Gastroesophageal sphincter (tissue), 4 donors: ENCODE data around the gene CENPX. TPM values are rescaled to one million over a fixed set of nuclear protein-coding genes. Genes with fewer than 3 reads are reported as not detected.

ENCODE experiments used
- ATAC-seq: fragments of 150-250 bp; one replicate; pipeline ENCODE4 v1.9.1; 2016; ENCODE audit warnings: mild to moderate bottlenecking, moderate library complexity
- H3K27ac ChIP-seq, 4 donors: fragments of 200-600 bp; sonication (generic) in 3 of 4; 1 replicate in 3 of 4; 2 replicates in 1 of 4; pipeline ENCODE4 v1.5.1; 2016 to 2019
- H3K27me3 ChIP-seq: fragments of 200-600 bp; sonication (generic); one replicate; pipeline ENCODE4 v1.5.1; 2019
- H3K36me3 ChIP-seq, 2 donors: fragments of 200-600 bp; sonication (generic); one replicate each; pipeline ENCODE4 v1.5.1; 2019; ENCODE audit warnings: control low read depth in 1 of 2
- H3K4me1 ChIP-seq, 3 donors: fragments of 200-600 bp; sonication (generic); 1 replicate in 2 of 3; 2 replicates in 1 of 3; pipeline ENCODE4 v1.5.1; 2016 to 2019; ENCODE audit warnings: control low read depth in 2 of 3
- H3K4me3 ChIP-seq, 2 donors: fragments of 200-600 bp; sonication (generic); one replicate each; pipeline ENCODE4 v1.5.1; 2019; ENCODE audit warnings: mild to moderate bottlenecking in 1 of 2, moderate library complexity in 1 of 2
- H3K9me3 ChIP-seq, 3 donors: fragments of 200-600 bp; sonication (generic); one replicate each; pipeline ENCODE4 v1.5.1; 2017 to 2019; ENCODE audit warnings: control low read depth in 2 of 3
- EP300 ChIP-seq: sonication (generic); formaldehyde crosslinking; IDR thresholded peaks from one replicate; pipeline ENCODE4 v1.6.1; 2017; ENCODE audit warnings: antibody characterized with exemption, mild to moderate bottlenecking
- POLR2A ChIP-seq, 2 donors: fragments of 450-650 bp; IDR thresholded peaks; one replicate each; pipeline ENCODE4 v1.6.1; 2017; ENCODE audit warnings: antibody characterized with exemption in 2 of 2, mild to moderate bottlenecking in 2 of 2, moderate library complexity in 1 of 2
- POLR2AphosphoS5 ChIP-seq: sonication (generic); formaldehyde crosslinking; IDR thresholded peaks from one replicate; pipeline ENCODE4 v1.6.1; 2017; ENCODE audit warnings: antibody characterized with exemption
- WGBS, 2 donors: methylation state at CpG; one replicate each; pipeline ENCODE4 v1.1.5; 2018; ENCODE audit warnings: low coverage in 1 of 2; 5-methylcytosine and 5-hydroxymethylcytosine counted together
- total RNA-seq, 4 donors: library from RNA; depleted of rRNA; stranded (reverse); fragments of >200 nt; gene quantifications; one replicate each; pipeline ENCODE4 v1.1.0, GENCODE V29; 2016
- TF ChIP-seq, protein P1 (sequence below), 4 experiments: fragments of 200-600 bp in 2 of 4; fragments of 450-650 bp in 2 of 4; sonication (generic) in 1 of 4; IDR thresholded peaks; one replicate each; pipeline ENCODE4 v1.5.1; 2017 to 2019; ENCODE audit warnings: antibody characterized with exemption in 4 of 4, mild to moderate bottlenecking in 2 of 4, moderate library complexity in 2 of 4

The CENPX gene
- total RNA-seq, 4 donors from 2014 or later: 65.3 to 110 (median 78.8) TPM

GRCh38 chr17:82014432-82014831 lies 8.2 kb downstream of the CENPX start:
- TF ChIP-seq EP300 (no peak), POLR2A (IDR thresholded peaks at IDR 0.05) (no peak), POLR2AphosphoS5 (no peak)
- TF ChIP-seq, protein P1, sequence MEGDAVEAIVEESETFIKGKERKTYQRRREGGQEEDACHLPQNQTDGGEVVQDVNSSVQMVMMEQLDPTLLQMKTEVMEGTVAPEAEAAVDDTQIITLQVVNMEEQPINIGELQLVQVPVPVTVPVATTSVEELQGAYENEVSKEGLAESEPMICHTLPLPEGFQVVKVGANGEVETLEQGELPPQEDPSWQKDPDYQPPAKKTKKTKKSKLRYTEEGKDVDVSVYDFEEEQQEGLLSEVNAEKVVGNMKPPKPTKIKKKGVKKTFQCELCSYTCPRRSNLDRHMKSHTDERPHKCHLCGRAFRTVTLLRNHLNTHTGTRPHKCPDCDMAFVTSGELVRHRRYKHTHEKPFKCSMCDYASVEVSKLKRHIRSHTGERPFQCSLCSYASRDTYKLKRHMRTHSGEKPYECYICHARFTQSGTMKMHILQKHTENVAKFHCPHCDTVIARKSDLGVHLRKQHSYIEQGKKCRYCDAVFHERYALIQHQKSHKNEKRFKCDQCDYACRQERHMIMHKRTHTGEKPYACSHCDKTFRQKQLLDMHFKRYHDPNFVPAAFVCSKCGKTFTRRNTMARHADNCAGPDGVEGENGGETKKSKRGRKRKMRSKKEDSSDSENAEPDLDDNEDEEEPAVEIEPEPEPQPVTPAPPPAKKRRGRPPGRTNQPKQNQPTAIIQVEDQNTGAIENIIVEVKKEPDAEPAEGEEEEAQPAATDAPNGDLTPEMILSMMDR (IDR thresholded peaks at IDR 0.05): no peak
- Histone ChIP-seq H3K36me3 (peaks cover 0 to 53% of the 10 kb centered on the region in 2 donors), H3K9me3 (no peaks in the 10 kb centered on the region), H3K27ac (no peak overlapping the region), H3K4me3 (no peak overlapping the region), H3K27me3 (no peaks in the 10 kb centered on the region), H3K4me1 (no peaks in the 10 kb centered on the region)
- no peak for ATAC-seq
- 67 to 84% methylated on average over 4 to 11 of the region's 23 CpGs for WGBS, 2 donors

DNA sequence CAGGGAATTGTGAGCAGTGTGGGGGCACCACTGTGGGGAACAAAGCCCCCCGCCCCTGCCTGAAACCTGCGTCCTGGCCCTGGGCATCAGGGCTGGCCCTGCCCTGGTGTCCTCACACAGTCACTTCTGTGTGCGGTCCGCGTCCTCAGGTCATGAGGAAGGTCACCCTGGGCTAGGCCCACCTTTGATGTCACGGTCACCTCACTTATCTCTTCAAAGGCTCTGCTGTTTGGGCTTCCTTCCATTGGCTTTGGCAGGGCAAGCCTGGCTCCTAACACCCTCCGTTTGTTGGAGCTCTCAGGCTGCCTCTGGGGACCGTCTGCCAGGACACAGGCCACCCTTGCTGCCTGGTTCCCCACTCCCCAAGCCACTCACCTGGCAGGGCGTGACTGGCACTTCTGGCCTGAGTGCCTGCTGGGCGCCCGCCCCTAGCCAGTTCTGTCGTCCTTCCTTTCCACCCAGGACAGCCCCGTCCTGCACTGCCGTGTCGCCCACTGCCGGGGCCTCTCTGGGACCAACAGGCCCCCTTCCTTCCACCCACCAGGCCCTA lies 8.8 kb downstream of the CENPX start:
- peak overlapping the region in 1 of 4 donors; percentile 48 for H3K27ac ChIP-seq
- ATAC-seq: no peak

GRCh38 chr17:82013341-82013740 lies 9.3 kb downstream of the CENPX start:
- TF ChIP-seq, protein P1 (IDR thresholded peaks at IDR 0.05): no peak
- Histone ChIP-seq H3K36me3 (peaks cover 0 to 50% of the 10 kb centered on the region in 2 donors), H3K27me3 (no peaks in the 10 kb centered on the region), H3K4me3 (no peak overlapping the region), H3K9me3 (no peaks in the 10 kb centered on the region), H3K4me1 (no peaks in the 10 kb centered on the region), H3K27ac (peak overlapping the region in 1 of 4 donors; percentile 48)
- no peak for ATAC-seq
- no CpG with 5 or more reads among the region's 22 CpGs for WGBS, 2 donors

More for the DNA sequence above, 8.8 kb downstream of the CENPX start:
- TF ChIP-seq EP300 (no peak), POLR2AphosphoS5 (no peak), POLR2A (IDR thresholded peaks at IDR 0.05) (no peak)
- TF ChIP-seq, protein P1 (IDR thresholded peaks at IDR 0.05): no peak
- Histone ChIP-seq H3K36me3 (peaks cover 0 to 53% of the 10 kb centered on the region in 2 donors), H3K9me3 (no peaks in the 10 kb centered on the region), H3K27me3 (no peaks in the 10 kb centered on the region), H3K4me1 (no peaks in the 10 kb centered on the region), H3K4me3 (no peak overlapping the region)
- WGBS, 2 donors: 81 to 100% methylated on average over 5 to 7 of the region's 16 CpGs

- no peaks in the 10 kb centered on the region for H3K9me3 ChIP-seq
- peaks cover 0 to 45% of the 10 kb centered on the region in 2 donors for H3K36me3 ChIP-seq
- WGBS, 2 donors: no CpG with 5 or more reads among the region's 19 CpGs
- ATAC-seq: no peak
- peak overlapping the region in 1 of 4 donors; percentile 48 for H3K27ac ChIP-seq
- TF ChIP-seq, protein P1 (IDR thresholded peaks at IDR 0.05): no peak
- no peak for TF ChIP-seq POLR2A (IDR thresholded peaks at IDR 0.05)
- TF ChIP-seq POLR2AphosphoS5: no peak
- TF ChIP-seq EP300: no peak
- no peaks in the 10 kb centered on the region for H3K27me3 ChIP-seq
- no peak overlapping the region for H3K4me3 ChIP-seq
- H3K4me1 ChIP-seq: no peaks in the 10 kb centered on the region
These were observed 9.9 kb downstream of the CENPX start for GRCh38 chr17:82012640-82013295.

GRCh38 chr17:82012261-82012639 lies 10.4 kb downstream of the CENPX start:
- TF ChIP-seq, protein P1 (IDR thresholded peaks at IDR 0.05): no peak
- TF ChIP-seq POLR2AphosphoS5: no peak
- TF ChIP-seq EP300: no peak
- TF ChIP-seq POLR2A (IDR thresholded peaks at IDR 0.05): no peak
- no peaks in the 10 kb centered on the region for H3K4me1 ChIP-seq
- H3K27me3 ChIP-seq: no peaks in the 10 kb centered on the region
- peak overlapping the region in 1 of 4 donors; percentile 48 for H3K27ac ChIP-seq
- ATAC-seq: no peak
- no peaks in the 10 kb centered on the region for H3K9me3 ChIP-seq
- H3K36me3 ChIP-seq: peaks cover 0 to 40% of the 10 kb centered on the region in 2 donors
- no CpG with 5 or more reads among the region's 20 CpGs for WGBS, 2 donors
- no peak overlapping the region for H3K4me3 ChIP-seq
